DND-41 (cell line): ENCODE measurements around the gene THOC5.

Experiments used
- ATAC-seq: fragments of 200-7000 bp; cut with Tn5 transposase; 3 replicates; pipeline ENCODE4 v1.9.1; 2021; ENCODE audit warnings: low read depth; ENCODE audit not compliant: insufficient read depth
- DNase-seq: peaks from one replicate; pipeline ENCODE4 v3.0.0-alpha.2; 2020
- H2AFZ ChIP-seq: 2 replicates; pipeline ENCODE4 v1.6.0; 2012; ENCODE audit warnings: low read depth, low read length
- H3K27ac ChIP-seq: 2 replicates; pipeline ENCODE4 v1.5.1; 2012; ENCODE audit warnings: low read length, inconsistent platforms
- H3K27me3 ChIP-seq: fragments of 200-600 bp; sonication (generic); 2 replicates; pipeline ENCODE4 v1.6.0; 2012; ENCODE audit warnings: low read length, mild to moderate bottlenecking, inconsistent platforms; ENCODE audit not compliant: insufficient read depth, poor library complexity
- H3K36me3 ChIP-seq: 2 replicates; pipeline ENCODE4 v1.5.1; 2012; ENCODE audit warnings: low read length, inconsistent platforms; ENCODE audit not compliant: insufficient read depth
- H3K4me1 ChIP-seq: 2 replicates; pipeline ENCODE4 v1.5.1; 2012; ENCODE audit warnings: mild to moderate bottlenecking, low read length; ENCODE audit not compliant: insufficient read depth
- H3K4me2 ChIP-seq: 2 replicates; pipeline ENCODE4 v1.6.0; 2012; ENCODE audit warnings: mild to moderate bottlenecking, moderate library complexity, low read length, inconsistent platforms; ENCODE audit not compliant: insufficient read depth
- H3K4me3 ChIP-seq, 2 experiments: fragments of 200-600 bp in 1 of 2; shearing (Covaris generic) in 1 of 2; 2 replicates each; pipeline ENCODE4 v1.5.1; 2012 to 2016; ENCODE audit warnings: inconsistent platforms in 2 of 2, low read length in 2 of 2, mild to moderate bottlenecking in 2 of 2, low read depth in 1 of 2, moderate library complexity in 1 of 2
- H3K79me2 ChIP-seq: 2 replicates; pipeline ENCODE4 v1.6.0; 2012; ENCODE audit warnings: low read length, inconsistent platforms; ENCODE audit not compliant: insufficient read depth
- H3K9ac ChIP-seq: 2 replicates; pipeline ENCODE4 v1.6.0; 2012; ENCODE audit warnings: low read depth, mild to moderate bottlenecking, inconsistent platforms, low read length, moderate library complexity
- H3K9me3 ChIP-seq: 2 replicates; pipeline ENCODE4 v1.5.1; 2012; ENCODE audit warnings: low read length, moderate library complexity, mild to moderate bottlenecking, inconsistent platforms; ENCODE audit not compliant: insufficient read depth, severe bottlenecking
- H4K20me1 ChIP-seq: 2 replicates; pipeline ENCODE4 v1.6.0; 2012; ENCODE audit warnings: low read length; ENCODE audit not compliant: insufficient read depth
- EZH2 ChIP-seq: IDR thresholded peaks from 3 replicates; pipeline ENCODE4 v1.6.1; 2012; ENCODE audit warnings: borderline replicate concordance, low read depth, mild to moderate bottlenecking, moderate library complexity, low read length, inconsistent platforms; ENCODE audit not compliant: severe bottlenecking
- TF ChIP-seq, protein P1 (sequence below): IDR thresholded peaks from 2 replicates; pipeline ENCODE4 v1.5.1; 2012; ENCODE audit warnings: borderline replicate concordance, low read length, moderate library complexity, mild to moderate bottlenecking; ENCODE audit not compliant: poor library complexity, severe bottlenecking; ENCODE audit errors: extremely low read depth

THOC5 gene

GRCh38 chr22:29480512-29481264, 72.9 kb downstream of the THOC5 start:
- H3K9me3 ChIP-seq, result no peaks in the 10 kb centered on the region
- DNase-seq (no peak), ATAC-seq (no peak)
- no peaks in the 10 kb centered on the region for H3K36me3 ChIP-seq
- peaks cover 13% of the 10 kb centered on the region for H4K20me1 ChIP-seq
- H3K4me1 ChIP-seq, result peaks cover 12% of the 10 kb centered on the region; the same call in 1 of the 2 replicates
- no peak overlapping the region for H3K4me2 ChIP-seq
- no peak overlapping the region for H3K27ac ChIP-seq
- H3K4me3 ChIP-seq, result no peak overlapping the region
- no peaks in the 10 kb centered on the region for H3K27me3 ChIP-seq
- no peak overlapping the region for H2AFZ ChIP-seq
- H3K9ac ChIP-seq, result no peak overlapping the region
- no peaks in the 10 kb centered on the region for H3K79me2 ChIP-seq
- no peak for TF ChIP-seq EZH2
- TF ChIP-seq, protein P1, sequence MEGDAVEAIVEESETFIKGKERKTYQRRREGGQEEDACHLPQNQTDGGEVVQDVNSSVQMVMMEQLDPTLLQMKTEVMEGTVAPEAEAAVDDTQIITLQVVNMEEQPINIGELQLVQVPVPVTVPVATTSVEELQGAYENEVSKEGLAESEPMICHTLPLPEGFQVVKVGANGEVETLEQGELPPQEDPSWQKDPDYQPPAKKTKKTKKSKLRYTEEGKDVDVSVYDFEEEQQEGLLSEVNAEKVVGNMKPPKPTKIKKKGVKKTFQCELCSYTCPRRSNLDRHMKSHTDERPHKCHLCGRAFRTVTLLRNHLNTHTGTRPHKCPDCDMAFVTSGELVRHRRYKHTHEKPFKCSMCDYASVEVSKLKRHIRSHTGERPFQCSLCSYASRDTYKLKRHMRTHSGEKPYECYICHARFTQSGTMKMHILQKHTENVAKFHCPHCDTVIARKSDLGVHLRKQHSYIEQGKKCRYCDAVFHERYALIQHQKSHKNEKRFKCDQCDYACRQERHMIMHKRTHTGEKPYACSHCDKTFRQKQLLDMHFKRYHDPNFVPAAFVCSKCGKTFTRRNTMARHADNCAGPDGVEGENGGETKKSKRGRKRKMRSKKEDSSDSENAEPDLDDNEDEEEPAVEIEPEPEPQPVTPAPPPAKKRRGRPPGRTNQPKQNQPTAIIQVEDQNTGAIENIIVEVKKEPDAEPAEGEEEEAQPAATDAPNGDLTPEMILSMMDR, result no peak

- no peak overlapping the region for H2AFZ ChIP-seq
- peaks cover 13% of the 10 kb centered on the region for H4K20me1 ChIP-seq
- peaks cover 12% of the 10 kb centered on the region; the same call in 1 of the 2 replicates for H3K4me1 ChIP-seq
- DNase-seq (no peak), ATAC-seq (no peak)
- no peak overlapping the region for H3K27ac ChIP-seq
- no peak overlapping the region for H3K9ac ChIP-seq
- H3K79me2 ChIP-seq, result no peaks in the 10 kb centered on the region
- no peaks in the 10 kb centered on the region for H3K36me3 ChIP-seq
- no peaks in the 10 kb centered on the region for H3K27me3 ChIP-seq
- H3K4me3 ChIP-seq, result no peak overlapping the region
- no peak for TF ChIP-seq EZH2
- TF ChIP-seq, protein P1, result no peak
- H3K4me2 ChIP-seq, result no peak overlapping the region
- no peaks in the 10 kb centered on the region for H3K9me3 ChIP-seq
Observed at GRCh38 chr22:29480262-29480511, 73.4 kb downstream of the THOC5 start.

- no peak within 1 kb of the TSS for H3K4me2 ChIP-seq
- peaks cover 12% of the 10 kb centered on the region; the same call in 1 of the 2 replicates for H3K4me1 ChIP-seq
- TF ChIP-seq, protein P1, result no peak
- no peak for TF ChIP-seq EZH2
- no peaks in the 10 kb centered on the region for H3K27me3 ChIP-seq
- H4K20me1 ChIP-seq, result peaks cover 13% of the 10 kb centered on the region
- no peak within 1 kb of the TSS for H3K9ac ChIP-seq
- H3K4me3 ChIP-seq, result no peak within 1 kb of the TSS
- no peak within 1 kb of the TSS for H3K27ac ChIP-seq
- H3K79me2 ChIP-seq, result no peaks in the 10 kb centered on the region
- DNase-seq, result no peak
- H3K9me3 ChIP-seq, result no peaks in the 10 kb centered on the region
- no peaks in the 10 kb centered on the region for H3K36me3 ChIP-seq
- ATAC-seq, result no peak
- no peak within 1 kb of the TSS for H2AFZ ChIP-seq
Observed at GRCh38 chr22:29479417-29480261, 73.9 kb downstream of the THOC5 start, which contains the start of gene NEFH. TSS of gene NEFH (plus strand) at chr22:29480218. CDS start at chr22:29480263, 45 bp downstream.
